HG02642 (cell line): ENCODE data around the gene IFNL1.
"Not testable (repeated sequence)": the region's sequence is repeated elsewhere in the genome, so short reads cannot be mapped to it uniquely, and the experiment has no call there.

Experiments used
- ATAC-seq: cut with Tn5 transposase; IDR thresholded peaks from one replicate; pipeline ENCODE4 v1.9.1; 2021; ENCODE audit warnings: mild to moderate bottlenecking; ENCODE audit not compliant: unreplicated experiment, poor library complexity

IFNL1 gene

DNA sequence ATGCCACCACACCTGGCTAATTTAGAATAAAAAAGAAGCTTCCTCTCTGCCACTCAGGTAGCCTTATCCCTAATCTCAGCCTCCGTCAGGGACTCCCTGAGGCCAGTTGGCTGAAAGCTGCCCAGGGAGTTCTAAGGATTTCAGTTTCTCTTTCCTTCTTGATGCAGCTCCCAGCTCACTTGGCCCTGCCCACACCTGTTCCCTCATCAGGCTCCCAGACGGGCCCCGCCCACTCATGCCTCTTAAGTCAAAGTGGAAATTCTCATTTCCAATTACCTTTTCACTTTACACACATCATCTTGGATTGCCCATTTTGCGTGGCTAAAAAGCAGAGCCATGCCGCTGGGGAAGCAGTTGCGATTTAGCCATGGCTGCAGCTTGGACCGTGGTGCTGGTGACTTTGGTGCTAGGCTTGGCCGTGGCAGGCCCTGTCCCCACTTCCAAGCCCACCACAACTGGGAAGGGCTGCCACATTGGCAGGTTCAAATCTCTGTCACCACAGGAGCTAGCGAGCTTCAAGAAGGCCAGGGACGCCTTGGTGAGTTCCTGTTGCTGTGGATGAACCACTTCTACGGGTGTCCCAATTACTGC lies at the start of gene IFNL1:
IFNL1 (plus strand) TSS at position 353 of the 591 bp plus-strand sequence; CDS start at position 368, 15 bp downstream.
- no peak for ATAC-seq

DNA sequence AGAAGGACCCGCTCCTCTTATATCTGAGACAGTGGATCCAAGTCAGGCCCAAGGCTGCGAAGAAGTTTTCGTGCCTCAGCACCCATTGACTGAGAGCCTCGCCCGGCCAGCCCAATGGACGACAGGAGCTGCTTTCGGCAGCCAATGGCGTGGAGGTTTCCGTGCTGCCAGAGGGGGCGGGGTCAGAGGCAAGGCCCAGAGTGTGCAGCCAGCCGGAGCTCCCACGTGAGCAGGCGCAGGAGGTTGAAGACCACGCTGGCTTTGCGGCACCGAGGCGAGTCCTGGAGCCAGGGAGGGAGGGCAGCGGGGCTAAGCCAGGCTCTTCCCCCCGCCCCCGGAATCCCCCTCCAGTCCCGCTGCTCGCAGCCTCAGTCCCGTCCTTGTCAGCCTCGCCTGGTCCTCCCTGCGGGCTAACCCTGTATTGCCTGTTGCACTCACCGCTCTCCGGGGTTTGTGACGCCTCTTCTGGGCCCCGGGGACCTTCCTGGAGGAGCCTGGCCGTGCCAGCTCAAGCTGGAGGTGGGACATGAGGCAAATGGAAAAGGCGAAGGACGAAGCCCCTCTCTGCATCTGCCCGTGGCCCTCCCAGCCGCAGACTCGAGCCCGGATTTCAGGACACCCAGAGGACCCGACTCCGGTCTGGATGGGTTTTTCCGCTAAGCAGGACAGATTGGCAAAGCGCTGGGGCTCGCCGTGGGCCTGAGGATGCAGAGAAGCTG lies 49.1 kb upstream of the IFNL1 start:
- no peak for ATAC-seq

DNA sequence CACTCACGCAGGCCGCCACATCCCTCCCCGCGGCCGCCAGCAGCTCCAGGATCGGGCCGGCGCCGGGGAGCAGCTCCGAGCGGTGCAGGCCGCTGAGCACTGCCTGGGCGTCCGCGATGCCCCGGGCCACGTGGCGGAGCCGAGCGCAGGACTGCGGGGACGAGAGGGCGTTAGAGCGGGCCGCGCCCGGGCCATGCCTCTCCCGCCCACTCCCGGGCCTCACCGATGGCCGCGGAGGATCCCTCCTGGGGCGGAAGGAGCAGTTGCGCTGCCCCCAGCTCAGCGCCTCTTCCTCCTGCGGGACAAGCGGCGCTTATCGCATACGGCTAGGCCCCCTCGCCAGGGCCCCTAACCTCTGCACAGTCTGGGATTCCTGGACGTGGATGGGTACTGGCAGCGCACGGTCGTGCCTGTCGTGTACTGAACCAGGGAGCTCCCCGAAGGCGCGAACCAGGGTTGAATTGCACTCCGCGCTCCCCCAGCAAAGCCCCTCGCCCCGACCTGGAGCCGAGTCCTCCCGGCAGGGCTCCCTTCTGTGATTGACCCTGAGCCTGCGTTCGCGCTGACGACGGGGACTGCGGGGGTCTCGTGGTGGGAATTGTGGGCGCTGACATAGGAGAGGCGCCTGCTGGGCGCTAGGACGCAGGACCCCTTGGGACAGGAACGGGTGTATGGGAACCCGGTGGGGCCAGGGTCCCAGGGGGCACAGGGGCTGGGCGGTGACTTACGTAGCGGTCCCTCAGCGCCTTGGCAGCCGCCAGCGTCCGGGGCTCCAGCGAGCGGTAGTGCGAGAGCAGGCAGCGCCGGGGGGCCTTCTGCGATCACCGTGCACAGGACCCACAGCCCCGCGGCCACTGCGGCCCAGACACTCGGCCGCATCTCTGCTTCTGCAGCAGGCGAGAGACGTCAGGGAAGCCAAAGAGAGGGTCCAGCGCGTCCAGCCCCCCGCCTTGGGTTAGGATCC lies 48.2 kb upstream of the IFNL1 start:
- no peak for ATAC-seq

DNA sequence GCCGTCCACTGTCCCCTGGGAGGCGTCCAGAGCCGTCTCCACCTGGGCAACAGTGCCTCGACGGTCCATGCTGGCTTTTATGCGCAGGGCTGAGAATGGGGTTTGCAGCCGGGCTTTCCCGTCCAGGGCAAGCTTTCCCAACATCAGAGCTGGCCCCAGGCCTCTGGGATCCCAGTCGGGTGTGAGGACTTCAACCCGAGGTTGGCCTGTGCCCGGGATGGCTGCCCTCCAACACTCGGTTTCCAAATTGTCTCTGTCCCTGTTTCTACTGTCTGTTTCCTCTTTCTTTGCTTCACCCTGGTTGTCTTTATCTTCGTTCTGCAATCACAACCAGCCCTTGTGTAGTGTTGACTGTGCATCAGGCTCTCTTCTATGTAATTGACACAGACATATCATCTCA lies 47.4 kb upstream of the IFNL1 start, which contains the start of gene IFNL4:
IFNL4 (minus strand) TSS at position 51 of the 400 bp plus-strand sequence.
- no peak for ATAC-seq

DNA sequence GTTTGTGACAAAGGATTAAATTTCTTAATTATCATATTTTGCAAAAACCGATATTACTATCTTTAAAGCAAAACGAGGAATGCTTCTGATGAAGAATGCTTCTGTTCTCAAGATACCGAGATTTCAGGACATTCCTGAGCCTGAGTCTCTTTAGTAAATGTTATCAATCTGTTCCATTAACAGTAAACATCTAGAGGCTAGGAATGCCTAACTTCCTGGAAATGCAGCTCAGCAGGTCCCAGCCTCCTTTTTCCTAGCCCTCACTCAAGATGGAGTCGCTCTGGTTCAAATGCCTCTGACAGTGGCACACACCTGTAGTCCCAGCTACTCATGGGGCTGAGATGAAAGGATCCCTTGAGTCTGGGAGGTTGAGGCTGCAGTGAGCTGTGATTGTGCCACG lies 45.1 kb upstream of the IFNL1 start:
- ATAC-seq: no peak

DNA sequence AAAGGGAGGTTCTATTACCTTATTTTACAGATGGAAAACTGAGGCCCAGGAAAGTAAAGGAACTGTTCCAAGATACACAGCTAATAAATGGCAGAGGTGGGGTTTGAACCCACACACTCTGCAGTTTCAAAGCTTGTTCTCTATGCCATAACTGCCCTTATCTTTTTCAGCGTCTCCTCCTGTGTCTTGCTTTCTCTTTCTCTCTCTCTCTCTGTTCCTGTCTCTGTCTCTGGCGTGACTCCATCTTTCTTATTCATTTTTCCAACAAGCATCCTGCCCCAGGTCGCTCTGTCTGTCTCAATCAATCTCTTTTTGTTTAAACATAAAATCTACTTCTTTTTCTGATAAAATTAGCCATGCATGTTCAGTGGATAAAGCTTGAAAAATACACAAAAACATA lies 44.4 kb upstream of the IFNL1 start:
- no peak for ATAC-seq

DNA sequence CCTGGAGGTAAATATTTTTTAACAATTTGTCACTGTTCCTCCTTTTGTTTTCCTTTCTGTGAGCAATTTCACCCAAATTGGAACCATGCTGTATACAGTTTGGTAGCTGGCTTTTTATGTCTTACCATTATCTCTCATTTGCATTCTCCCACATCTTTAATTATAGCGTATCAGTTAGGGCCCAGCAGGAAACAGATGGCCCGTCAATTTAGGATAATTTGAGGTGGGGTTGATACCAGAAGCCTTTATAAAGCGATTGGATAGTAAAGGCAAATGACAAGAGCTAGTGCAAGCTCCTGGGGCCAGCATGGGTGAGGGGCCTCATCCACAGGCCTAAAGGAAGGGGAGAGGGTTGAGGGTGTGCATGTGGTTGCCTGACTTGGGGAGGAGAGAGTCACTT lies 43.7 kb upstream of the IFNL1 start:
- no peak for ATAC-seq

DNA sequence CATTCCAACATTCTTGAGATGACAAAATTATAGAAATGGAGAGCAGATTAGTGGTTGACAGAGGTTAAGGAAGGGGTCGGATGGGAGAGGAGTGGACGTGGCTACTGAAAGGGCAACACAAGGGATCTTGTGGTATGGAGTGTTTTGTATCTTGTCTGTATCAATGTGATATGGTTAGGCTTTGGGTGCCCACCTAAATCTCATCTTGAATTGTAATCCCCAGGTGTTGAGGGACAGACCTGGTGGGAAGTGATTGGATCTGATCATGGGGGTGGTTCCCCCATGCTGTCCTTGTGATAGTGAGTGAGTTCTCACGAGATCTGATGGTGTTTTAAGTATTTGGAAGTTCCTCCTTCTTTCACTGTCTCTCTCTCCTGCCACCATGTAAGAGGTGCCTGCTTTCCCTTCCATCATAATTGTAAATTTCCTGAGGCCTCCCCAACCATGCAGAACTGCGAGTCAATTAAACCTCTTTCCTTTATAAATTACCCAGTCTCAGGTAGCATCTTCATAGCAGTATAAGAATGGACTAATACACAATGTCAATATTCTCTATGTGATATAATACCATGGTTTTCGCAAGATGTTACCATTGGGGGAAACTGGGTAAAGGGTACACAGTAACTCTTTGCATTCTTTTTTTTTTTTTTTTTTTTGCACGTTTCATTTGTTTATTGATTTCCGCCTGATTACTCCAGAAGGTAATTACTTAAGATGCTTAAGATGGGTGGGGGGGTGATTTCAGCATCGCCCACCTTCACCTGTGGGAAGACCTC lies 42.6 kb upstream of the IFNL1 start:
- no peak for ATAC-seq

DNA sequence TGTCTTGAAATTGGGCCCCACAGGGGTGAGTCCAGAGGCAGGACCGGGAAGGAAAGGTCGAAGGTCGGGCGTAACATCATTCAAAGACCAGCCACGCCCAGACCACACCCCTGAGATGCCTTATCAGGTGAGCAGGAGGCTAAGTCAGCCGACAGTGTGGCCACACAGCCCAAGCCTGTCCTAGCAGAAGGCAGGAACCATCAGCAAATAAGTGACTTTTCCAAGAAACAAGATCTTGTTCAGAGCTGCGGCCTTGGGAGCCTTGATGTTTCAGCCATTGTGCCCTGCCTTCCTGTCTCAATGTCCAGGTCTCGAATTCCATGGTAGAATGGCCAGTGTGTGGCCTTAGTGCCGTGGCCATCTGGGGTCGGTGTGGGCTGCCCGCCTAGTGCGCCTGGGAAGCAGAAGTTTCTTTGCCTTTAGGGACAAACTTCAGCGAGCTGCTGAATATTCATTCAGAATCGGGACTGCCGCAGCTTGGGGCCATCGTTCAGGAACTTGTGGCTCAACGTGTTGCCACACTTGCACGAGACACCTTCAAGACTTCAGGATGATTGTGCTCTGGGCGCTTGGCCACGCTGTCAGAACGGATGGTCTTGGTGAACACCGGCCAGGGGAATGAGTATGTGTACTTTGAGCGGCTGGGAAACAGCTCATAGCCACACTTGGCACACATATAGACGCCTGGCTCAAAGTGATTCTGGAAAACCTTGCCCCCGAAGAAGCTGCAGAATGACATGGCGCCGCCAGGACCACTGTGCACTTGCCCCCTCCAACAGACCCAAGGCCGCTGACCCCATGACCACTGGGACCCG lies 41.5 kb upstream of the IFNL1 start:
- ATAC-seq: no peak

DNA sequence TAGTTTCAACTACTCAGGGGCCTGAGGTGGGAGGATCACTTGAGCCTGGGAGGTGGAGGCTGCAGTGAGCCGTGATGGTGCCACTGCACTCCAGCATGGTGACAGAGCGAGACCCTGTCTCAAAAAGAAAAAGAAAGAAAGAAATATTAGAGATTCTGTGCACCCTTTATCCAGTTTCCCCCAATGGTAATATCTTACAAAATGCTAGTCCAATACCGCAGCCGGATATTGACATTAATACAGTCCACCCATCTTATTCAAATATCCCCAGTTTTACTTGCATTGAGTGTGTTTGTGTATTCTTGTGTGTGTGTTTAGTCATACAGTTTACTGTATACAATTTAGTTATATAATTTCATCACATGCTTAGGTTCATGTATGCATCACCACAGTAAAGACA lies 39.0 kb upstream of the IFNL1 start:
- ATAC-seq: no peak

DNA sequence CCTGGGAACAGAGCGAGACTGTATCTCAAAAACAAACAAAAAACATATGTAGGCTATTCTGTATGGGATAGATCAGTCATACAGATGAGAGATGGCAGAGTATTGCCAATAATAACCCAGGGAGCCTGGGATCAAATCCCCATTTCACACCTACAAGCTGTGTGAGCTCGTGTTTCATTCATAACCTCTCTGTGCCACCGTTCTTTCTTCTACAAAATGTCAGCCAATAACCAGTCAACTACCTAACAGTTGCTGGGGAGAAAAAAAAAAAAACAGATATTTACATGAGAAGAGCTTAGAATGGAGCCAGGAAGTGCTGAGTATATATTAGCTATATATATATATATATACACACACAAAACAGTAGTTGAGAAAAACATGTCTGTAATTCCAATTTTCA lies 34.5 kb upstream of the IFNL1 start:
- ATAC-seq: no peak

DNA sequence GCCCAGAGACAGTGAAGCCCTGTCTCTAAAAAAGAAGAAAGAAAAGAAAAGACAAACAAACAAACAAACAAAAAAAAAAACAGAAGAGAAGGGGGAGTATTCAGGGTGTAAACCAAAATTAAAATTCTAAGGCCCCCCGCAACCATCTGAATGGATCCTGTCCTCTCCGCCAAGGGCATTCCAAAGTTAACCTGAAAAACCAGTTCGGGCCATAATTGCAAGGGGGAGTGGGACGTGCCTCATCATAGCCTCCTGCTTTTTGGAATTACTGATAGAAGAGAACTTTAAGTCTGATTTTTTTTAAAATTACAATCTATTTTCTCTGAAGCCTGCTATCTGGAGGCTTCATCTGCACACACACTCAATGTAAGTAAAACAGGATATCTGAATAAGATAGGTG lies 33.7 kb upstream of the IFNL1 start:
- ATAC-seq: no peak

DNA sequence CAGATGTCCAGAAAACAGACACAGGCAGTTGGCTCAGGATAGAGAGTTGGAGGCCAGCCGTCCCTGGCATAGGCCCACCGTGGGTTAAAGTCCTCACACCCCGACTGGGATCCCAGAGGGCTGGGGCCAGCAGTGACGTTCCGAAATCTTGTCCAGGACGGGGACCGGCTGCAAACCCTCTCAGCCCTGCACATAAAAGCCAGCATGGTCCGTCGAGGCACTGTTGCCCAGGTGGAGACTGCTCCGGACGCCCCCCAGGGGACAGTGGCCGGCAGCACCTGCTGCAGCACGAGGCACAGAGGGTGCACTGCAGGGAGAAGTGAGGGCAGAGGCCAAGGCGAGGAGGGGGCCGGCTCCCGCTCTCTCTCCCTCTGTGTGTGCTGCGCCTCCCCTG lies 32.3 kb upstream of the IFNL1 start:
- no peak for ATAC-seq

DNA sequence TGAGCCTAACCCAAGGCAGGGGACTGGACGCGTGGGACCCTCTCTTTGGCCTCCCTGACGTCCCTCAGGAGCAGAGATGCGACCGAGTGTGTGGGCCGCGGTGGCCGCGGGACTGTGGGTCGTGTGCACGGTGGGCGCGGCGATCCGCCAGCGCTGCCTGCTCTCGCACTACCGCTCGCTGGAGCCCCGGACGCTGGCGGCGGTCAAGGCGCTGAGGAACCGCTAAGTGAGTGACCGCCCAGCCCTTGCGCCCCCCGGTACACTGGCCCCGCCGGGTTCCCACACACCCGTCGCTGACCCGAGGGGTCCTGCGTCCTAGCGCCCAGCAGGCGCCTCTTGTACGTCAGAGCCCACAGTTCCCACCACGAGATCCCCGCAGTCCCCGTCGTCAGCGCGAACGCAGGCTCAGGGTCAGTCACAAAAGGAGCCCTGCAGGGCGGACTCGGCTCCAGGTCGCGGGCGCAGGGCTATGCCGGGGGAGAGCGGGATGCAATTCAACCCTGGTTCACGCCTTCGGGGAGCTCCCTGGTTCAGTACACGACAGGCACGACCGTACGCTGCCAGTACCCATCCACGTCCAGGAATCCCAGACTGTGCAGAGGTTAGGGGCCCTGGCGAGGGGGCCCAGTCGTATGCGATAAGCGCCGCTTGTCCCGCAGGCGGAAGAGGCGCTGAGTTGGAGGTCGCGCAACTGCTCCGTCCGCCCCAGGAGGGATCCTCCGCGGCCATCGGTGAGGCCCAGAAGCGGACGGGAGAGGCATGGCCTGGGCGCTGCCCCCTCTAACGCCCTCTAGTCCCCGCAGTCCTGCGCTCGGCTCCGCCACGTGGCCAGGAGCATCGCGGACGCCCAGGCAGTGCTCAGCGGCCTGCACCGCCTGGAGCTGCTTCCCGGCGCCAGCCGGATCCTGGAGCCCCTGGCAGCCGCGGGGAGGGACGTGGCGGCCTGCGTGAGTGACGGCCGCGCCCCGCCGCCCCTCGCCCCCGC lies 31.6 kb upstream of the IFNL1 start:
- ATAC-seq: no peak

DNA sequence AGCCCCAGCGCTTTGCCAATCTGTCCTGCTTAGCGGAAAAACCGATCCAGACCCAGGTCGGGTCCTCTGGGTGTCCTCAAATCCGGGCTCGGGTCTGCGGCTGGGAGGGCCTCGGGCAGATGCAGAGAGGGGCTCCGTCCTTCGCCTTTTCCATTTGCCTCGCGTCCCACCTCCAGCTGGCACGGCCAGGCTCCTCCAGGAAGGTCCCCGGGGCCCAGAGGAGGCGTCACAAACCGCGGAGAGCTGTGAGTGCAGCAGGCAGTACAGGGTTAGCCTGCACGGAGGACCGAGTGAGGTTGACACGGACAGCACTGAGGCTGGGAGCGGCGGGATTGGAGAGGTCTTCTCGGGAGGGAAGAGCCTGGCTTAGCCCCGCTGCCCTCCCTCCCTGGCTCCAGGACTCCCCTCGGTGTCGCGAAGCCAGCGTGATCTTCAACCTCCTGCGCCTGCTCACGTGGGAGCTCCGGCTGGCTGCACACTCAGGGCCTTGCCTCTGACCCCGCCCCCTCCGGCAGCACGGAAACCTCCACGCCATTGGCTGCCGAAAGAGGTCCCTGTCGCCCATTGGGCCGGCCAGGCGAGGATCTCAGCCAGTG lies 30.8 kb upstream of the IFNL1 start:
- ATAC-seq: no peak

DNA sequence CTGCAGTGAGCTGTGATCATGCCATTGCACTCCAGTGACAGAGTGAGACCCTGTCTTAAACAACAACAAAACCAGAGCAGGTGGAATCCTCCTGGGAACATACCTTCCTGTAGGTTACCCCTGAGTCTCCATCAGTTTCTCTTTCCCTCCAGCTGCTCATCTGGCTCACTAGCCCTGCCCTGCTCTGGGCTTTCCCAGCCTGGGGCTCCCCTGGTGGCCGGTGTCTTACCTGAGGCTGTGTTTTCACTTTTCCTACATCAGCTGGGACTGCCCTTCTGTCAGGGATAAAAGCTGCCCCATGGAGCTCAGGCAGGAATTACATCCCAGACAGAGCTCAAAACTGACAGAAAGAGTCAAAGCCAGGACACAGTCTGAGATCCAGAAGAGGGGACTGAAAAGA lies 28.1 kb upstream of the IFNL1 start, which contains the start of gene IFNL2:
IFNL2 (plus strand) TSS at position 312 of the 400 bp plus-strand sequence. CDS start 173 bp downstream, outside the sequence.
- not testable (repeated sequence) for ATAC-seq

DNA sequence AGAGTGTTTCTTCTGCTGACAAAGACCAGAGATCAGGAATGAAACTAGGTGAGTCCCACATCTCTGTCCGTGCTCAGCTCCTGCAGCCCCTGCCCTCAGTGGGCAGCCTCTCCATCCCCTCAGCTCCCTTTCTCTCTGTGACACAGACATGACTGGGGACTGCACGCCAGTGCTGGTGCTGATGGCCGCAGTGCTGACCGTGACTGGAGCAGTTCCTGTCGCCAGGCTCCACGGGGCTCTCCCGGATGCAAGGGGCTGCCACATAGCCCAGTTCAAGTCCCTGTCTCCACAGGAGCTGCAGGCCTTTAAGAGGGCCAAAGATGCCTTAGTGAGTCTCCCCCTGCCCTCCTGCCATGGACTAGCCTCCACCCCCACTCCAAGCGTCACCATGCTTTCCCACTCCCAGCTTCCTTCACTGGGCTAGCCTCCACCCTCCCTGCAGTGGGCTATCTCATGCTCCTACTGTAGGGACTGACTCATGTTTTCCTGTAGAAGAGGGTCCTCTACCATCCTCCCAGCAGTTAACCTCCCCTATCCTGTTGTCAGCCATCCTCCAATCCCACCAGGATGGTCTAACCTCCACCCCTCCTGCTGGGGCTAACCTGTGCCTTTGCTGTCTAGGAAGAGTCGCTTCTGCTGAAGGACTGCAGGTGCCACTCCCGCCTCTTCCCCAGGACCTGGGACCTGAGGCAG lies 27.5 kb upstream of the IFNL1 start:
- ATAC-seq: not testable (repeated sequence)
